Activated T-helper 9 cell treated with anti-CD3 and anti-CD28 coated beads, Interleukin-2, amount 50 U/mL, for 16 hours (primary cell): Measurements from ENCODE around the gene KSR2.

ENCODE experiments used
- DNase-seq: peaks from one replicate; pipeline ENCODE4 v3.0.0-alpha.2; 2020; ENCODE audit warnings: low read depth

Gene KSR2

DNA sequence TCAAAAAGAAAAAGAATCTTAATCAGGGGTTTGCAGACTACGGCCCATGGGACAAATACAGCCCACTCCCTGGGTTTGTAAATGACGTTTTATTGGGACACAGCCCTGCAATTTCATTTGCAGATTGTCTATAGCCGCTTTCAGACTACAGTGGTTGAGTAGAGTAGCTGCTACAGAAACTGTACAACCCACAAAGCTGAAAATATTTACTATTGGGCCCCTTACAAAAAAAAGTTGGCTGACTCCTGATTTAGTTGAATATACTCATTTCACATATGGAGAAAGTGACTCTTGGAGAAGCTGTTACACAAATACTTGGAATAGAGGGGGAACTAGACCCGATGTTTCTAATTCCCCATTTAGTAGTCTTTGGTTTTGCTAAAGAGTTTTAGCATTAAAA lies 444.8 kb downstream of the KSR2 start:
- DNase-seq: no peak

- no peak for DNase-seq
Measured at GRCh38 chr12:117522559-117522958, 446.2 kb downstream of the KSR2 start.

DNA sequence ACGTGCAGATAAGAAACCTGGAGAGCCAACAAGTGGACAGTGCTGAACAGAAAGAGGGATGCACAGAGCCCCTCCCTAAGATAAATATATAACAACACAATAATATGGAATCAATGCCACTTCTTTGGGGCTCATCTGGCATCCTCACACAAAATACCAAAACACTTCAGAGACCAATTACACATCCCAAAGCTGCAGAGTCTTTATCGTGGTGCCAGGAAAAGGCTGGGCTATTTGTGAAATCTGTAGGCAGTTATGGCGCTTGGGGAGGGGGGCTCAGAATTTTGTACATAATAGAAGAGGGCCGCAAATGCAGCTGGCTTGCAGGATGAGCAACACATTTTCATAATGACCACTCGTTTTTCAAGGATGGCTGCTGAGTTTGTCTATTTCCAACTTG lies 446.9 kb downstream of the KSR2 start:
- no peak for DNase-seq

GRCh38 chr12:117521346-117521745 lies 447.4 kb downstream of the KSR2 start:
- DNase-seq: no peak

- no peak for DNase-seq
Measured at GRCh38 chr12:117518594-117519270, 450.1 kb downstream of the KSR2 start.

- no peak for DNase-seq
Measured at GRCh38 chr12:117517219-117517739, 451.5 kb downstream of the KSR2 start.

DNA sequence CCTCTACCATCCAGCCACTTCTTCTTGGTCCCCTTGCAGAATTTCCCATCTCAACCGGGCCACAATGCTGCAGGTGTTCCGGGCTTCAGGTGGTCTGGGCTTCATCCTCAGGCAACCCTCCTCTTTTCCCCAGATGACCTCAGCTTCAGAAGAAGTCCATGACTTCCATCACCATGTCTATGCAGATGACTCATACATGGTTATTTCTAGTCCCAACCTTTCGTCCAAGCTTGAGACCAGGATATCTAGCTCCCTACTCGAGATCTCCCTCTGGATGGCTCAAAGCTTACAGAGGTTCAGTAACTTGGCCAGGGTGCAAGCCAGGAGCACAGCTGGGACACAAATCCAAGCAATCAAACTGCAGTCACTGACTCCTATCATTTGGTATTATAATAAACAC lies 452.8 kb downstream of the KSR2 start:
- DNase-seq: no peak

DNA sequence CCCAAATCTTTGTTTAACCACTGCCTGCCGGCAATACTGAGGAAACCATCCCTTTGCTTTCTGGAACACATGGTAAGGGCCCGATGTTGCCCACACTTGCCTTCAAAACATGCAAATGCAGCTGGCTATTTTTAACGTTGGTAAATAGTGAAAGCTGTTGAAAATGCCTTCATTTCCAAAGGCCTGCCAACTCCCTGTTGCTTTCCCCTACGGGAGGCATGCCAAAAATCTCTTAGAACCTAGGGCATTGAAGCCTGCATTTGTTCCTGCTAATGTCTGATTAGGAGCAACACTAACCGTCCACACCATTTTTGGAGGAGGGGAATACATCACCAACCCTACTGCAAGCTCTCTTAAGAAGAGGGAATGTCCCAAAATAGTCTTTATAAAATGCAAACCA lies 454.8 kb downstream of the KSR2 start:
- no peak for DNase-seq

GRCh38 chr12:117513353-117513752 lies 455.4 kb downstream of the KSR2 start:
- DNase-seq: no peak

DNA sequence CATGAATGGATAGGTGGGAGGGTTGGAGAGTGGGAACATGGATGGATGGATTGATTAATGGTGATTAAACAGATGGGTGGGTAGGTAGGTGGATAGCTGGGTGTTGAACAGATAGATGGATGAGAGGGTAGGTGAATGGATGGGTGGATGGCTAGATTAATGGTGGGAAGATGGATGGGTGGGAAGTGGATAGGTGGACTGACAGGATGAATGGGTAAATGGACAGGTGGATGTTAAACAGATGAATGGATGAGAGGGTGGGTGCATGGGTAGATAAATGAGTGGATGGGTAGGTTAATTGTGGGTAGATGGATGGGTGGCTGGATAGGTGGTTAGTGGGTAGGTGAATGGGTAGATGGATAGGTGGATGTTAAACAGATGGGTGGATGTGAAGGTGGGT lies 460.3 kb downstream of the KSR2 start:
- no peak for DNase-seq

DNA sequence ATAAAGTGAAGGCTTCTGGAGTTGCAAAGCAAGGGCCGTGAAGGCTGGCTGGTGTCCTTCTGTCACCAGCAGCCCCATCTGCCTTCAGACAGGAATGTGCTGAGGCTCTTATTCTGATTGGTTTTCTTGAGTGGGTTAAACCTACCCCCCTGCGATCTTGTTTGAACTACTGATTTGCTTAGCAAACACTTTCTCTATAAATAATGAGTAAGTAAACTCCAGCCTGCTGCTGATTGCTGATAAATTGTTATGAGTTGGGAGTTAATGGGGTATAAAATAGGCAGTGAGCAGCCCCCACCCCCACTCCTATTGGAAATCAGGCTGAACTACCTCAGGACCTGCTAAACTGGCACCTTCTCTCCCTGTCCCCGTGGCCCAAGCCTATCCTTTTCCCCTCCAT lies 461.2 kb downstream of the KSR2 start:
- no peak for DNase-seq

DNA sequence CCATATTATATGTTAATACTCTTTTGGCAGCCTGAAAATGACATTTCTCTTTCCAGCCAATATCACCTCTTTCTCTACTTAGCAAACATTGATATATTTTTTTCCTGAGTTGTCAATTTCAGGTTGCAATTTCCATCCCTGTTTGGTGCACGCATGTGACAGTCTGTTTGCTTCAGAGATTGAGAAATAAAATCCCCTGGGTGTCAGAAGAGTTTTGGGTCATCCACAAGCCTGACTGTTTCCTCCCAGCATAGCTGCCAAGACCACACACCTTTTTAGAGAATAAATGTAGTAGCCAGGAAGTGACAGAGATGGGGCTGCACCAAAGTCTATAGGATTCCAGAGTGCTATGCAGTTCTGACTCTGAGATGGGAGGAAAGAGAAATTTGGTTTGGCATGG lies 462.5 kb downstream of the KSR2 start:
- no peak for DNase-seq

DNA sequence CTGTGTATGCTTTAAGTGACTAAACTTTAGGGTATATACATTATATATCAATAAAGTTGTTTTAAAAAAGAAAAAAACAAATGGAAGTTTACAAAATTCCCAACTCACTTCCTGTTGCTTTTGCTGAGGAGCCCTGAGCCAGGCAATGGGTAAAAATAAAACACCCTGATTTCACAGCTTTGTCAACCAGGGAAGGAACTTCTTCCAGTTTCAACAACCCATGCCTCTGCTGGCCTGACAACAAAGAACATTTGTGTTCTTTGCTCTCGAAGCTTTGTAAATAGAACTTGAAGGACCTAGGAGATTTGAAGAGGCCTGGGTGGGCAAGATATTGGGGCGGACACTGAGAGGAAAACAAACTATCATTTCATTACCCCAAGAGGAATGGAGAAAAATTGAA lies 466.2 kb downstream of the KSR2 start:
- no peak for DNase-seq

- no peak for DNase-seq
Measured at GRCh38 chr12:117502233-117502632, 466.6 kb downstream of the KSR2 start.

GRCh38 chr12:117501076-117501869 lies 467.5 kb downstream of the KSR2 start:
- no peak for DNase-seq

GRCh38 chr12:117499759-117500485 lies 468.9 kb downstream of the KSR2 start:
- no peak for DNase-seq

DNA sequence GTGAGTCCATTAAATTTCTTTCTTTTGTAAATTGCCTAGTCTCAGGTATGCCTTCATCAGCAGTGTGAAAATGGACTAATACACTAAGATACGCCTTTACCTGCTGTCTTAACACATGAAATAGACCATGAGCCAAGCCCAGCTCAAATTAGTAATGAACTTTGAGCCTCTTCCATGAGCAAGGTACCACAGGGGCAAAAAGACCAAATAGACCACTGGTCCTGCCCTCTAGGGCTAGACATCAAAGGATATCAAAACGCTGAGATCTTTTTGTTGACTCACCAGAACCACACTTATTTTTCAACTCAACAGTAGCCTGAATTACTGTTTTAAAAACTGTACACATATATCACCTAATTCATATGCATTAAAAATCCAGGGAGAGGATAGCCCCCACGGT lies 469.9 kb downstream of the KSR2 start:
- no peak for DNase-seq

DNA sequence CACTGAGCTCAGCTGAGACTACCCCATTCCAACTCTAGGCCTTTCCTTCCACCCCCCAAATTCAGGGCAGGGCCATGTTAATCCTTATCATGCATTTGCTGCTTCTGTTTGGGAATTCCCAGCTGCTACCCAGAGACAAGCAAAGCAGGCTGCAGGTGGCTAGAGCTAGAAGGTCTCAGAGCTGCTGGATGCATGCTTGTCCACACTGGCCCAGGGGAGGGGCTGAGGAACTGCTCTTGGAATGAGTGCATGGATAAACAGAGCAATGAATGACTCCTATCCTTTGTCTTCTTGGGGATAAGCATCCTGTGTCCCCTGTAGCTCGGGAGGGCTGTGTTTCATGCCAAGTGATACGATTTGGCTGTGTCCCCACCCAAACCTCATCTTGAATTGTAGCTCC lies 470.5 kb downstream of the KSR2 start:
- no peak for DNase-seq

DNA sequence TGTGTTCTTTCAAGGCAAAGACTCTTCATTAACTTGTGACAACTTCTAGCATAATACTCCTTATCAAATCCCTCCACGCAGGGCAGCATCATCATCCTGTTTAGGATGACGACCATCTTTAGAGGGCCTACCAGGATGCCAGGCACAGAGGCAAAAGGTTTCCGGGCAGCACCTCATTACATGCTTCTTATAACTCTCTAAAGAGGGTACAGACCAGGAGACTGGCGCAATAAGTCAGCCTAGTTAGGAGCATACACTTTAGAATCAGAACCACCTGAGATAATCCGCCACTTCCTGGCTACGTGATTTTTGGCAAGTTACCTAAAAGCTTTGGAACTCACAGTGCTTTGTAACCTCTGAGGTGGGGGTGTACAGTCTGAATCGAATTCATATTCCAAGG lies 471.4 kb downstream of the KSR2 start:
- no peak for DNase-seq

DNA sequence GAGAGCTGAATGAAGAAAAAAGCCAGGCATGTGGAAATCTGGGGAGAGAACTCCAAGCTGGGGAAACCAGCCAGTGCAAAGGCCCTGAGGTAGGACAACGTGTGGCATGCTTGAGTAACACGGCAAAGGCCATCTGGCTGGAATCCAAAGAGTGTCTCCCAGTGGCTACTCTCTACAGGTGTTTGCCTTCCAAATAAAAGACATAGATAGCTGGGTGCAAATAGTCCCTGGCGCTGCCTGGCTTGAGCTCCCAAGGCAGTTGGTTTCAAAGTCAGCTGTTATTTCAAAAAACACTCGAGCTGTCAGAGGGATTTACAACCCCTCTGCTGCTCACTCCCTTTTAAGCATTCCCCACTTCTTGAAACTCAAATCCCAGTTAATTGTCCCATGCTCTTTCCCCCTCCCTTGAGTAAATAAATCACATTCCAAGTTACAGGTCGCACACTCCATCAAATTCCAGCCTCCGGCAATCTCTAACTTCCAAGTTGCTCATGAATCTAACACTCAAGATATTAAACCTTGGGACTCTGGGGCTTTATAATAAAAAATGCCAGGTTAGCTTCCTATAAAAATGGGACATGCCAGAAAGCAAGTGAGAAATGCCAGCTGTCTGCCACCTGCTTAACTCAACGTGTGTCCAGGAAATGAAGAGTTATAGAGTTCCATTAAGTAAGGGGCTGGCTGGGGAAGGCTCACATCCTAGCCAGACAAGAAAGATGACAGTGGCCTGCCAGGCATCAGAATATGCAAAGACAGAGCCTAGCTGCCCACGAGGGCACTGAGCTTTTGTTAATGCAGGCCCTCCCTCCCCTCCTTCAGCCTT lies 473.7 kb downstream of the KSR2 start:
- no peak for DNase-seq

- no peak for DNase-seq
Measured at GRCh38 chr12:117491711-117492110, 477.1 kb downstream of the KSR2 start.

DNA sequence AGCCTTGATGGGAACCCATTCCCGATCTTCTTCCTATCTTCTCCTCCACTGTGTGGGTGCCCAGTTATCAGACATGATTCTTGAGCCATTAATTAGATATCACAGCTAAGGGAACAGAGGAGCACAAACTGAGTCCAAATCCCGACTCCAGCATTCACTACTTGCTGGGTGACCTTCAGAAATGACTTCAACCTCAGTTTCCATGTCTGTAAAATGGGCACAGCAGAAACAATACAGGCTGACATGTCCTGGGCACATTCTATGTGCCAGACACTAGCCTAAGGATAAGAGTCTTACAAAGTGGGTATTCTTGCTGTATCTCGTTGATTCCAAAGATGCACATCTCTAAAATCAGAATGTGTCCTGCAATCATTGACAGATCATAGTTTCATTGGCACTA lies 478.7 kb downstream of the KSR2 start:
- no peak for DNase-seq
